MM.1S (cell line): ENCODE results near the gene SPRED1.

Experiments
- DNase-seq: peaks from one replicate; pipeline ENCODE4 v3.0.0-alpha.2; 2015
- H2AFZ ChIP-seq: fragments of 300-600 bp; sonication (generic); 2 replicates; pipeline ENCODE4 v1.6.0; 2016; ENCODE audit warnings: antibody characterized with exemption, low read length
- H3F3A ChIP-seq: fragments of 300-600 bp; sonication (generic); 2 replicates; pipeline ENCODE4 v1.6.1; 2016; ENCODE audit warnings: mild to moderate bottlenecking, antibody characterized with exemption, low read length, moderate library complexity, mixed read lengths; ENCODE audit not compliant: insufficient read depth
- H3K27ac ChIP-seq: fragments of 300-600 bp; sonication (generic); 2 replicates; pipeline ENCODE4 v1.5.1; 2016; ENCODE audit warnings: mild to moderate bottlenecking, low read length
- H3K27me3 ChIP-seq: fragments of 300-600 bp; sonication (generic); replicated peaks from 2 replicates; pipeline ENCODE4 v1.6.0; 2016; ENCODE audit warnings: low read length; ENCODE audit not compliant: insufficient read depth
- H3K36me3 ChIP-seq: fragments of 300-600 bp; sonication (generic); replicated peaks from 2 replicates; pipeline ENCODE4 v1.6.1; 2016; ENCODE audit warnings: mild to moderate bottlenecking, low read length, mixed read lengths; ENCODE audit not compliant: insufficient read depth
- H3K4me1 ChIP-seq: fragments of 300-600 bp; sonication (generic); 2 replicates; pipeline ENCODE4 v1.6.1; 2016; ENCODE audit warnings: low read length, mixed read lengths
- H3K4me2 ChIP-seq: fragments of 300-600 bp; sonication (generic); 2 replicates; pipeline ENCODE4 v1.6.0; 2016; ENCODE audit warnings: low read depth, low read length
- H3K4me3 ChIP-seq: fragments of 300-600 bp; sonication (generic); 2 replicates; pipeline ENCODE4 v1.5.1; 2016; ENCODE audit warnings: low read length, mixed read lengths
- H3K79me2 ChIP-seq: fragments of 300-600 bp; sonication (generic); 2 replicates; pipeline ENCODE4 v1.6.1; 2016; ENCODE audit warnings: mixed run types, low read length, mixed read lengths
- H3K9ac ChIP-seq: fragments of 300-600 bp; sonication (generic); 2 replicates; pipeline ENCODE4 v1.6.1; 2016; ENCODE audit warnings: low read length, mixed read lengths
- H3K9me2 ChIP-seq: fragments of 300-600 bp; sonication (generic); replicated peaks from 2 replicates; pipeline ENCODE4 v1.6.1; 2016; ENCODE audit warnings: mild to moderate bottlenecking, low read length, mixed read lengths; ENCODE audit not compliant: insufficient read depth
- H3K9me3 ChIP-seq: fragments of 300-600 bp; sonication (generic); replicated peaks from 2 replicates; pipeline ENCODE4 v1.6.1; 2016; ENCODE audit warnings: mild to moderate bottlenecking, low read length, mixed read lengths; ENCODE audit not compliant: insufficient read depth
- H4K20me1 ChIP-seq: fragments of 300-600 bp; sonication (generic); 2 replicates; pipeline ENCODE4 v1.6.1; 2016; ENCODE audit warnings: mild to moderate bottlenecking, low read length, moderate library complexity, mixed read lengths; ENCODE audit not compliant: insufficient read depth
- EZH2 ChIP-seq: fragments of 300-600 bp; sonication (generic); optimal IDR thresholded peaks from 2 replicates; pipeline ENCODE3; 2017; ENCODE audit warnings: low read depth, mild to moderate bottlenecking, antibody characterized with exemption, low read length, mixed read lengths
- EZH2phosphoT487 ChIP-seq: fragments of 300-600 bp; sonication (generic); IDR thresholded peaks from 2 replicates; pipeline ENCODE4 v1.6.1; 2018; ENCODE audit warnings: antibody characterized with exemption, low read length
- TF ChIP-seq, protein P1 (sequence below): fragments of 300-600 bp; sonication (generic); IDR thresholded peaks from 2 replicates; pipeline ENCODE4 v1.5.1; 2016; ENCODE audit warnings: antibody characterized with exemption, low read length, mixed read lengths

Gene SPRED1

GRCh38 chr15:38367476-38367875, 114.8 kb downstream of the SPRED1 start:
- H3F3A ChIP-seq = no peaks in the 10 kb centered on the region
- no peak overlapping the region for H2AFZ ChIP-seq
- H3K9me3 ChIP-seq = no peaks in the 10 kb centered on the region
- H3K27me3 ChIP-seq = no peaks in the 10 kb centered on the region
- H4K20me1 ChIP-seq = no peaks in the 10 kb centered on the region
- no peak overlapping the region for H3K9ac ChIP-seq
- no peak for DNase-seq
- H3K4me2 ChIP-seq = no peak overlapping the region
- no peaks in the 10 kb centered on the region for H3K4me1 ChIP-seq
- TF ChIP-seq EZH2 (no peak), EZH2phosphoT487 (no peak)
- TF ChIP-seq, protein P1, sequence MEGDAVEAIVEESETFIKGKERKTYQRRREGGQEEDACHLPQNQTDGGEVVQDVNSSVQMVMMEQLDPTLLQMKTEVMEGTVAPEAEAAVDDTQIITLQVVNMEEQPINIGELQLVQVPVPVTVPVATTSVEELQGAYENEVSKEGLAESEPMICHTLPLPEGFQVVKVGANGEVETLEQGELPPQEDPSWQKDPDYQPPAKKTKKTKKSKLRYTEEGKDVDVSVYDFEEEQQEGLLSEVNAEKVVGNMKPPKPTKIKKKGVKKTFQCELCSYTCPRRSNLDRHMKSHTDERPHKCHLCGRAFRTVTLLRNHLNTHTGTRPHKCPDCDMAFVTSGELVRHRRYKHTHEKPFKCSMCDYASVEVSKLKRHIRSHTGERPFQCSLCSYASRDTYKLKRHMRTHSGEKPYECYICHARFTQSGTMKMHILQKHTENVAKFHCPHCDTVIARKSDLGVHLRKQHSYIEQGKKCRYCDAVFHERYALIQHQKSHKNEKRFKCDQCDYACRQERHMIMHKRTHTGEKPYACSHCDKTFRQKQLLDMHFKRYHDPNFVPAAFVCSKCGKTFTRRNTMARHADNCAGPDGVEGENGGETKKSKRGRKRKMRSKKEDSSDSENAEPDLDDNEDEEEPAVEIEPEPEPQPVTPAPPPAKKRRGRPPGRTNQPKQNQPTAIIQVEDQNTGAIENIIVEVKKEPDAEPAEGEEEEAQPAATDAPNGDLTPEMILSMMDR = no peak
- no peaks in the 10 kb centered on the region for H3K79me2 ChIP-seq
- H3K4me3 ChIP-seq = no peak overlapping the region
- no peaks in the 10 kb centered on the region for H3K9me2 ChIP-seq
- H3K27ac ChIP-seq = no peak overlapping the region
- no peaks in the 10 kb centered on the region for H3K36me3 ChIP-seq

DNA sequence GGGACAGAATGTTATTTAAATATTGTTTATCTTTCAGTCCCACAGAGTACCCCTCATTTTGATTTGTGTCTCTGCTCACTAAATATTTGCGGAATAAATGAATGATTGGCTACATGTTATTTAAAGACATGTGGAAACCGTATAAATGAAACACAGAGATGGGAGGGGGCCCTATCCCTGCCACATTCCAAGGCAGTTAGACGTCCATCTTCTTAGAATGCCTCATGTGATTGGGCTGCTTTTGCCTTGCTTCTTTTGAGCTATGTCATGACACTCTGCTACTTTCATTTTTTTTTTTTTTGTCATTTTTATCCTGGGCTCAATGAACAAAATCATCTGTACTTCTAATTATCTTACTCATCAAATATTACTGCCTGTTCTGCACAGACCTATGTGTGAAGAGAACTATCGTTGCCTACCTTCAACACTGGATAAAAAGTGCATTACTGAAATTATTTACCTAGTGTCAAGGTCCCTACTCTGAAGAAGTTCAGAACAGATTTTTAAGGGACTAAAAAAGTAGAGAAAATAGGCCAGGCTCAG, 117.4 kb downstream of the SPRED1 start:
- Histone ChIP-seq H3K27me3 (no peaks in the 10 kb centered on the region), H3K4me2 (no peak overlapping the region), H3K9me3 (no peaks in the 10 kb centered on the region), H3K4me1 (no peaks in the 10 kb centered on the region), H3K36me3 (no peaks in the 10 kb centered on the region), H3K4me3 (no peak overlapping the region), H3K79me2 (no peaks in the 10 kb centered on the region), H4K20me1 (no peaks in the 10 kb centered on the region), H3F3A (no peaks in the 10 kb centered on the region), H2AFZ (no peak overlapping the region), H3K9me2 (no peaks in the 10 kb centered on the region), H3K9ac (no peak overlapping the region), H3K27ac (no peak overlapping the region)
- no peak for DNase-seq
- TF ChIP-seq EZH2 (no peak), EZH2phosphoT487 (no peak)
- TF ChIP-seq, protein P1 = no peak

- no peaks in the 10 kb centered on the region for H3K4me1 ChIP-seq
- H3K36me3 ChIP-seq = no peaks in the 10 kb centered on the region
- no peak overlapping the region for H3K4me3 ChIP-seq
- H4K20me1 ChIP-seq = no peaks in the 10 kb centered on the region
- H2AFZ ChIP-seq = no peak overlapping the region
- no peak overlapping the region for H3K27ac ChIP-seq
- no peak for DNase-seq
- H3K9me3 ChIP-seq = no peaks in the 10 kb centered on the region
- H3F3A ChIP-seq = no peaks in the 10 kb centered on the region
- H3K9ac ChIP-seq = no peak overlapping the region
- no peaks in the 10 kb centered on the region for H3K79me2 ChIP-seq
- no peaks in the 10 kb centered on the region for H3K27me3 ChIP-seq
- no peaks in the 10 kb centered on the region for H3K9me2 ChIP-seq
- TF ChIP-seq EZH2phosphoT487 (no peak), EZH2 (no peak)
- TF ChIP-seq, protein P1 = no peak
- no peak overlapping the region for H3K4me2 ChIP-seq
Observed at GRCh38 chr15:38373016-38373415, 120.4 kb downstream of the SPRED1 start.
